Large intestine (tissue), 3 donors: ENCODE results near the gene C1QTNF3. TPM values are rescaled to one million over a fixed set of nuclear protein-coding genes. Genes with fewer than 3 reads are reported as not detected.
"Not testable (repeated sequence)": the region's sequence is repeated elsewhere in the genome, so short reads cannot be mapped to it uniquely, and the experiment has no call there.

Experiments used
- DNase-seq, 2 donors: peaks; one replicate each; pipeline versions ENCODE4 v3.0.0 to v3.0.0-alpha.2; 2013
- H3K27ac ChIP-seq: one replicate; pipeline ENCODE4 v1.5.1; 2013; ENCODE audit warnings: low read length
- H3K27me3 ChIP-seq: 2 replicates; pipeline ENCODE4 v1.6.1; 2013; ENCODE audit warnings: low read length; ENCODE audit not compliant: control insufficient read depth, insufficient read depth
- H3K36me3 ChIP-seq: 2 replicates; pipeline ENCODE4 v1.6.1; 2013; ENCODE audit warnings: low read length; ENCODE audit not compliant: control insufficient read depth, insufficient read depth
- H3K4me1 ChIP-seq: one replicate; pipeline ENCODE4 v1.6.1; 2013; ENCODE audit warnings: low read length; ENCODE audit not compliant: control insufficient read depth, insufficient read depth
- H3K4me3 ChIP-seq: one replicate; pipeline ENCODE4 v1.5.1; 2013; ENCODE audit warnings: low read length
- H3K9me3 ChIP-seq: one replicate; pipeline ENCODE4 v1.6.1; 2013; ENCODE audit warnings: mild to moderate bottlenecking, low read depth, low read length, moderate library complexity; ENCODE audit not compliant: control insufficient read depth
- WGBS: methylation state at CpG from one replicate; pipeline ENCODE4 v1.1.5; 2013; ENCODE audit warnings: low lambda C conversion rate; ENCODE audit not compliant: insufficient coverage; 5-methylcytosine and 5-hydroxymethylcytosine counted together
- polyA plus RNA-seq: library from polyadenylated mRNA; unstranded; fragments of 120-200 nt; gene quantifications from one replicate; pipeline ENCODE4 v1.2.1, GENCODE V29; 2013

C1QTNF3 gene
- polyA plus RNA-seq, 1 donor, result 35.6 TPM

DNA sequence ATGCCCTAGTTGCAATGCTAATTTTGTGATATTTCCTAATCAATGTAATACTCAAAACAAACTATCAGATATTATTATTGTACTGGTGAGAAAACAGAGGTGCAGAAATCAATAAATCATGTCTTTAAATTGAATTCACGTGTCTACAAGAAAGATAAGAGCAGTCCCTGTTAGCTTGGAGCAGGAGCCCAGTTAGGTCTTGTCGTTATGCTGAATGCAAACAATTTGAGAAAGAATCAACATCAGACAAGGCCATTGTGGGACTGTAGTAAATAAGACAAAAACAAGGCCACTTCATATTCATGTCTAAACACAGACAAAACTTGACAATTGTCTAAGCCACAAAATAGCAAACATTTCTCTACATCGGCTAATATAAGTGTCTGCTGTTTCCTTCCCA is 31.1 kb upstream of the C1QTNF3 start:
- no CpG with 5 or more reads among the region's 3 CpGs for WGBS
- H3K9me3 ChIP-seq, H3K27me3 ChIP-seq, H3K36me3 ChIP-seq, DNase-seq, H3K27ac ChIP-seq, H3K4me3 ChIP-seq, H3K4me1 ChIP-seq: not testable (repeated sequence)

DNA sequence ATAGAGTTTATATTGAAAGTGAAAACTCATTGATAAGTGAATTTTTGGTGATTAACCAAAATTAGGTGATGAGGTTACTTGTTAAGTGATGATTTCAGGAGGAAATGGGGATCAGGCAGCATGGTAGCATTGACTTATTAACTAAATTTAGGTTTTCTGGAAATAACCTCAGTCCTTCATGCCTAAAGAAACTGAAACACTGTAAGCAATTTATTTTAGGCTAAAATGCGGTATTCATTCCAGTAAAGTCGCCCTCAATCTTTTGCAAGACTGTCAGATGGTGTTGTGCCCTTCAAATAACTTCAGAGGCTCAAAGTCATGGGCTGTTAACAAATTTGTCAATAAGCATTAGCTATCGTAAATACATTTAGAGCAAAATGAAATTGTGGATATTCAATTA is 27.6 kb upstream of the C1QTNF3 start:
- H3K36me3 ChIP-seq, H3K27me3 ChIP-seq, H3K27ac ChIP-seq, DNase-seq, H3K4me1 ChIP-seq, H3K9me3 ChIP-seq, H3K4me3 ChIP-seq: not testable (repeated sequence)
- WGBS, result no CpG with 5 or more reads among the region's 3 CpGs

DNA sequence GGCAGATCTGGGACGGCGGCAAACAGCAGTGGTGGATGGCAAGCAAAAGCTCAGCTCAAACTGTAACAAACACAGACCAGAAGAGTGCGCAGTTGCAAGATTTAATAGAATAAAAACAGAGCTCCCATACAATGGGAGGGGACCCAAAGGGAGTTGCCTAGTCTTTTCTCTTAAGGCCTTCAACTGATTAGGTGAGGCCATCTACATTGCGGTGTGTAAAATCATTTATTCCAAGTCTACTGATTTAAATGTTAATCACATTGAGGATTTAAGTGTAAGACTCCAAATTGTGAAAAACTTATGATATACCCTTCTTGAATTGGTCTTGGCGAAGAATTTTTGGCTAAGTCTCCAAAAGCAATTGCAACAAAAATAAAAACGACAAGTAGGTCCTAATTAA is 21.6 kb upstream of the C1QTNF3 start:
- WGBS, result 100% methylated on average over 1 of the region's 6 CpGs
- Histone ChIP-seq H3K27ac (no peak overlapping the region), H3K4me3 (no peak overlapping the region), H3K36me3 (peaks cover 3% of the 10 kb centered on the region), H3K9me3 (no peaks in the 10 kb centered on the region), H3K27me3 (no peaks in the 10 kb centered on the region), H3K4me1 (peaks cover 20% of the 10 kb centered on the region)
- no peak for DNase-seq

DNA sequence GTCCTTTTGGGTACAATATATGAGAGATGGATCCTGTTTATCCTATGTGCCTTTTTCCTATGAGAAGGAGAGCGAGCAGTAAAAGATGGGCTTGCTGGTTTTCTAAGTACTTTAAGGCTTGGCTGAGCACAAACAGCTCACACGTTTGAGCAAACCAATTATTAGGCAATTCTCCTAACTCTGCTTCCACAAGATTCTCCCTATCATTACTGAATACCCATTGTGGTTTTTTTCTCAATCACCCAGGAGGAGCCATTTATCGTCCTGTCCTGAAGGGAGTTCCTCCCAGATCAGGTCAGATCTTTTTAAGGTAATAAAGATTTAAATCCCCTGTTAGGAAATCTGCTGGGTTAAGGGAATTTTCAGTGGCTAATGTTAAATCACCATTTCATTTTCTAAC is 19.4 kb upstream of the C1QTNF3 start:
- Histone ChIP-seq H3K36me3 (peaks cover 3% of the 10 kb centered on the region), H3K4me3 (no peak overlapping the region), H3K9me3 (no peaks in the 10 kb centered on the region), H3K4me1 (peaks cover 22% of the 10 kb centered on the region), H3K27ac (peak overlapping the region; percentile 82), H3K27me3 (no peaks in the 10 kb centered on the region)
- DNase-seq, result no peak
- 67% methylated on average over 2 of the region's 3 CpGs for WGBS

DNA sequence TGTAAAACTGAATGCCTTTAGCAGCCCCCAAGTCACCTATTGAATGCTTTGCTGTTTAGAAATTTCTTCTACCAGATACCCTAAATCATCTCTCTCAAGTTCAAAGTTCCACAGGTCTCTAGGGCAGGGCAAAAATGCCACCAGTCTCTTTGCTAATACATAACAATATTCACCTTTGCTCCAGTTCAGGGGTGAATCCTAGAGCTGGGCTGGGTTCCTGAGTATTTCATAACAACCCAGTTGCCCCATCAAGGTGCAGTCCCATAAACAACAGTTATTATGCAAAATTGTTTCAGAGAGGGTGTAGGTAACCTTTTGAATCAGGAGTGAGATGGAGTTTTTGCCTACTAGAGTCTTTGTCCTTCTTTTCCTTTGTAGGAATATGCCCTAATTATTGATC is 19.0 kb upstream of the C1QTNF3 start:
- DNase-seq, result peak; percentile 65 to 73
- Histone ChIP-seq H3K9me3 (no peaks in the 10 kb centered on the region), H3K36me3 (peaks cover 3% of the 10 kb centered on the region), H3K4me3 (no peak overlapping the region), H3K27ac (peak overlapping the region; percentile 82), H3K27me3 (no peaks in the 10 kb centered on the region), H3K4me1 (peaks cover 22% of the 10 kb centered on the region)

DNA sequence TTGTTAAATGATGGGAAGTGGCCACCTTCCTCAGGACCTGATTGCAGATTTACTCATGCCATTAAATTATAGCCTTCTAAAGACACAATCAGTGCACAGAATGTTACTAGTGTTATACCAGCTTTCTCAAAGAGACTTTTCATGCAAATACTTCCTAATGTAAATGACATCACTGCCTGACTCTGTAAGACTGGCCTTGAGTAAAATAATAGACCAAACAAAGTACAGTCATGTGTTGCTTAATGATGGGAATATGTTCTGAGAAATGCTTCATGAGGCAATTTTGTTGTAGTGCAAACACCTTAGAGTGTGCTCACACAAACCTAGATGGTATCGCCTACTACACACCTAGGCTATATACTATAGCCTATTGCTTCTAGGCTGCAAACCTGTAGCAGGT is 17.0 kb upstream of the C1QTNF3 start:
- no peak overlapping the region for H3K4me3 ChIP-seq
- WGBS, result no CpG with 5 or more reads among the region's 1 CpG
- H3K36me3 ChIP-seq, result peaks cover 3% of the 10 kb centered on the region
- H3K27ac ChIP-seq, result peak overlapping the region; percentile 82
- H3K27me3 ChIP-seq, result no peaks in the 10 kb centered on the region
- H3K4me1 ChIP-seq, result peaks cover 22% of the 10 kb centered on the region
- peak; percentile 46 to 75 for DNase-seq
- no peaks in the 10 kb centered on the region for H3K9me3 ChIP-seq

DNA sequence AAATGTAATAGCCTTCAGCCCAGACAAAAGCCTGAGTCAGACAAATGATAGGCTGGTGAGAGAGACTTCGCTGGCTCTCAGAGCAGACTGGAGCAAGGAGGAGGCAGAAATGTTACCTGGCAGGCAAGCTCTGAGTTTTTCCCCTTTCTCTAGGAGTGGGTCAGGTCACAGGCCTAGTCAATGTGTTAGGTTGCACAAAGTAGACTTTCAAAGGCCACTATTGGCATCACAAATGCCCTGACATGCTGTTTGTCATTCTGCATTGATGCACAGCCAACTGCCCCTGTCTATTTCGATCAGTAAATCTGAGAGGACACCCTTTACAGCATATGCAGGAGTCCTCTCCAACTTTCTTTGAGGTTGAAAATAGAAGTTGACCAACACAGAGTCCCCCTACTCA is 15.5 kb upstream of the C1QTNF3 start:
- 90% methylated on average over 2 of the region's 2 CpGs for WGBS
- H3K27ac ChIP-seq, result no peak overlapping the region
- H3K9me3 ChIP-seq, result no peaks in the 10 kb centered on the region

DNA sequence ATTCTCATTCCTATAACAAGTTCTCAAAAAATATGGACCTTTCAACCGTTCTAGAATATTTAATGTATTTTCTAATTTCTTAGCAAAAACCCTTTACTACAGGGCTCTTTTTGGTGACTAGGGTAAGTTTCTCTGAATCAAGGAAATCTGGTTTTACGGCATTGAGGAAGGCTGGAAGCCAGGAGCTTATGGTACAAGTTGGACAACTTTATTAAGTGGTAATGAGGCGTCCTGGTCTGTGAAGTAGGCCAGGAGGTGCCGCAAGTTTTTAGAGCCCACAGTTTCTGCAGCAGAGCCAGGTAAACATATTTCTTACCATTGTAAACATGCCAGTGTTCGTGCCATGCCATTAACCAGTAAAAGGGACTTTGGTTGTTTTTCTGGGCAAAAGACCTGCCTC is 14.6 kb upstream of the C1QTNF3 start:
- H3K36me3 ChIP-seq, result no peaks in the 10 kb centered on the region
- no peaks in the 10 kb centered on the region for H3K27me3 ChIP-seq
- peaks cover 15% of the 10 kb centered on the region for H3K4me1 ChIP-seq
- DNase-seq, result no peak
- H3K4me3 ChIP-seq, result no peak overlapping the region
- H3K9me3 ChIP-seq, result no peaks in the 10 kb centered on the region
- 100% methylated on average over 1 of the region's 5 CpGs for WGBS
- no peak overlapping the region for H3K27ac ChIP-seq

More for the DNA sequence above, 15.5 kb upstream of the C1QTNF3 start:
- H3K4me3 ChIP-seq, result no peak overlapping the region
- H3K36me3 ChIP-seq, result no peaks in the 10 kb centered on the region
- H3K27me3 ChIP-seq, result no peaks in the 10 kb centered on the region
- H3K4me1 ChIP-seq, result peaks cover 22% of the 10 kb centered on the region
- DNase-seq, result no peak

DNA sequence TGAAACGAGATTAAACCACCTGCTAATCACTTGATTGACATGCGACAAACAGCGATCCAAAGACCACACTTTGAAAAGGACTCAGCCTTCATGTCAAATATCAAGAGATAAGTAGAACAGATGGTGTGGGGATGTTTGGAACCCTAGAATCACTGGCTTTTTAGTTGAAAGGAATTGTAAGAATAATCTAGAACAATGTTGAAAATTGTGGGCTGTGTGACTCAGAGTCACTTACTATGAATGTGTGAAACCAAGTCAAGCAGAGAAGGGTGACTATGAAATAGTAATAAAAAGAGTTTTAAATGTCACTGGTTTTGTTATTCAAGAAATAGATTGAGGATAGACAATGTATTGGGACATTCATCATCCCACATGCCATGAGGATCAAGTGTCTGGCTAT is 14.1 kb upstream of the C1QTNF3 start:
- H3K9me3 ChIP-seq, result no peaks in the 10 kb centered on the region
- H3K27ac ChIP-seq, result no peak overlapping the region
- WGBS, result 100% methylated on average over 1 of the region's 3 CpGs
- no peak for DNase-seq
- no peaks in the 10 kb centered on the region for H3K27me3 ChIP-seq
- H3K4me3 ChIP-seq, result no peak overlapping the region
- no peaks in the 10 kb centered on the region for H3K36me3 ChIP-seq
- peaks cover 13% of the 10 kb centered on the region for H3K4me1 ChIP-seq

DNA sequence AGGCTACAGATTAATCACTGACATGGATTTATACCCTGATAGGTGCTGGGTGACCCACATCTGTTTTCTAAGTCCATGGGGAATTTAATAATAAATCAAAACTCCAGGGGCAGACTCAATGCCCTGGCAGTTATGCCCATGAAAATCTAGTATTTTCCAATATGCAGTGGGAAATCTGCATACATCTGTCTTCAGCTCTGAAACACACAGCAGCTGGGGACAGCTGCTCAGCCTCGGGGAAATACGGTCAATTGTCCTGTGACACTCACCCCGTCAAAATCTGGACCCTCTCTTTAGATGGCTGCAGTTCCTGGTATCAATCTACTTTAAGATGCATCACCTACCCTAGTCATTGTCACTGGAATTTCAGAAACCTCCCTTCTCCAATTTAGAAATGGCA is 12.7 kb upstream of the C1QTNF3 start:
- Histone ChIP-seq H3K9me3 (no peaks in the 10 kb centered on the region), H3K4me3 (no peak overlapping the region), H3K27ac (no peak overlapping the region), H3K36me3 (peaks cover 5% of the 10 kb centered on the region), H3K4me1 (peaks cover 4% of the 10 kb centered on the region), H3K27me3 (no peaks in the 10 kb centered on the region)
- WGBS, result no CpG with 5 or more reads among the region's 3 CpGs
- DNase-seq, result no peak

DNA sequence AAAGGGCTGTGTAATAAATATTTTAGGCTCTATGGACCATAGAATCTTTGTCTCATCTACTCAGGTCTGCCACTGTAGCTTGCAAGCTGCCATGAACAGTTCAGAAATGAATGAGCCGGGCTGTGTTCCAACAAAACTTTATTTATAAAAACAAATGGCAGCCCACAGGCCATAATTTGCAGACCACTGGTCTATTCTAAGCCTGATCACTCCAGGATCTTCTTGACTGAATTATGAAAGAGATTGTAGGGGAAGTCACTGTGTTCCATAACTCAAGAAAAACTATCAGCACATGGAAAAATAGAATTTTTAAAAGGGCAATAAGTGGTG is 11.4 kb upstream of the C1QTNF3 start:
- peaks cover 13% of the 10 kb centered on the region for H3K36me3 ChIP-seq
- no peaks in the 10 kb centered on the region for H3K9me3 ChIP-seq
- DNase-seq, result no peak
- H3K4me1 ChIP-seq, result no peaks in the 10 kb centered on the region
- no peak overlapping the region for H3K27ac ChIP-seq
- H3K4me3 ChIP-seq, result no peak overlapping the region
- no peaks in the 10 kb centered on the region for H3K27me3 ChIP-seq
- no CpG with 5 or more reads among the region's 1 CpG for WGBS
